Esophagus (tissue), 2 donors: ENCODE measurements around the gene PIP4K2C. TPM values are rescaled to one million over a fixed set of nuclear protein-coding genes. Genes with fewer than 3 reads are reported as not detected.
"Not testable (repeated sequence)": the region's sequence is repeated elsewhere in the genome, so short reads cannot be mapped to it uniquely, and the experiment has no call there.

Source experiments
- H3K27ac ChIP-seq, 2 donors: one replicate each; pipeline ENCODE4 v1.5.1; 2013; ENCODE audit warnings: low read depth in 2 of 2, mild to moderate bottlenecking in 2 of 2, inconsistent platforms in 1 of 2, low read length in 1 of 2, moderate library complexity in 1 of 2
- H3K27me3 ChIP-seq, 2 donors: one replicate each; pipeline ENCODE4 v1.6.1; 2013; ENCODE audit warnings: low read length in 2 of 2, control low read depth in 1 of 2, mild to moderate bottlenecking in 1 of 2; ENCODE audit not compliant: insufficient read depth in 2 of 2, control insufficient read depth in 1 of 2
- H3K36me3 ChIP-seq, 2 donors: one replicate each; pipeline ENCODE4 v1.6.1; 2013; ENCODE audit warnings: low read length in 1 of 2; ENCODE audit not compliant: control insufficient read depth in 2 of 2, insufficient read depth in 2 of 2
- H3K4me1 ChIP-seq, 2 donors: one replicate each; pipeline ENCODE4 v1.6.1; 2013; ENCODE audit warnings: low read length in 1 of 2; ENCODE audit not compliant: control insufficient read depth in 2 of 2, insufficient read depth in 2 of 2
- H3K4me3 ChIP-seq, 2 donors: one replicate each; pipeline ENCODE4 v1.5.1; 2013; ENCODE audit warnings: low read length in 2 of 2, mild to moderate bottlenecking in 2 of 2, low read depth in 1 of 2, moderate library complexity in 1 of 2
- H3K9me3 ChIP-seq, 2 donors: one replicate each; pipeline ENCODE4 v1.6.1; 2013; ENCODE audit warnings: mild to moderate bottlenecking in 2 of 2, low read depth in 1 of 2, low read length in 1 of 2, moderate library complexity in 1 of 2; ENCODE audit not compliant: control insufficient read depth in 2 of 2, insufficient read depth in 1 of 2
- WGBS, 2 donors: extraction: QIAGEN DNeasy Blood & Tissue Kit; methylation state at CpG; one replicate each; pipeline ENCODE4 v1.1.7; 2013; 5-methylcytosine and 5-hydroxymethylcytosine counted together
- polyA plus RNA-seq, 2 donors: library from polyadenylated mRNA; stranded (reverse); fragments of 200-250 nt; gene quantifications; one replicate each; pipeline ENCODE4 v1.2.3, GENCODE V29; 2013
- donor health status: healthy with polysubstance abuse.
- donor health status: Bipolar disorder and iron deficiency.

PIP4K2C gene
- polyA plus RNA-seq, 2 donors, result 9.4 to 20.3 TPM

DNA sequence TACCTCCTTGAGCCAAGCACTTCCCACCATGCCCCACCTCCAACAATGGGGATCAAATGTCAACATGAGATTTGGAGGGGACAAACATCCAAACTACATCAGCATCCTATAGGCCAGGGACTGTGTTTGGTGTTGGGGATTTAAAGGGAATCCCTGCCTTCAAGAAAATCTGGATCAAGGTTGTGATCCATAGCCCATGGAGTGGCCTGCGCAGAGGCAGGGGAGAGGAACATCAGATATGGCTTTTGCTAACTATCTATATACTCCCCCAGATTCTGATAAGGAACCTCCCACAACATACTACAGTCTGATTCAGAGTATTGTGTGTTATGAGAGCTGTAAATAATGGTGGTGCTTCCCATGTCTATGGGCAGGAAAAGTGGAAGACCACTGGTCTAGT is 36.1 kb upstream of the PIP4K2C start:
- no peaks in the 10 kb centered on the region for H3K36me3 ChIP-seq
- H3K27me3 ChIP-seq, result no peaks in the 10 kb centered on the region
- no peak overlapping the region for H3K27ac ChIP-seq
- WGBS, 2 donors, result 93 to 100% methylated on average over 1 of the region's 1 CpG
- no peak overlapping the region for H3K4me3 ChIP-seq
- peaks cover 0 to 2% of the 10 kb centered on the region in 2 donors for H3K4me1 ChIP-seq
- H3K9me3 ChIP-seq, result no peaks in the 10 kb centered on the region

- 86% methylated on average over 4 of the region's 4 CpGs for WGBS, 2 donors
- no peaks in the 10 kb centered on the region for H3K36me3 ChIP-seq
- no peaks in the 10 kb centered on the region for H3K4me1 ChIP-seq
- no peaks in the 10 kb centered on the region for H3K27me3 ChIP-seq
- no peaks in the 10 kb centered on the region for H3K9me3 ChIP-seq
- no peak overlapping the region for H3K4me3 ChIP-seq
- no peak overlapping the region for H3K27ac ChIP-seq
These were observed 32.1 kb upstream of the PIP4K2C start for GRCh38 chr12:57558864-57559263.

GRCh38 chr12:57560516-57560915 is 30.5 kb upstream of the PIP4K2C start:
- Histone ChIP-seq H3K4me1 (no peaks in the 10 kb centered on the region), H3K27me3 (no peaks in the 10 kb centered on the region)

GRCh38 chr12:57561117-57561516 is 29.9 kb upstream of the PIP4K2C start:
- not testable (repeated sequence) for H3K4me1 ChIP-seq, H3K4me3 ChIP-seq, H3K36me3 ChIP-seq, H3K9me3 ChIP-seq, H3K27ac ChIP-seq, H3K27me3 ChIP-seq
- WGBS, 2 donors, result 52 to 53% methylated on average over 1 of the region's 1 CpG

More at GRCh38 chr12:57560516-57560915, 30.5 kb upstream of the PIP4K2C start:
- Histone ChIP-seq H3K27ac (no peak overlapping the region), H3K4me3 (no peak overlapping the region), H3K9me3 (no peaks in the 10 kb centered on the region), H3K36me3 (no peaks in the 10 kb centered on the region)
- 87 to 93% methylated on average over 2 of the region's 2 CpGs for WGBS, 2 donors

GRCh38 chr12:57563358-57563757 is 27.6 kb upstream of the PIP4K2C start:
- H3K27me3 ChIP-seq, result no peaks in the 10 kb centered on the region
- 68 to 69% methylated on average over 4 of the region's 4 CpGs for WGBS, 2 donors

GRCh38 chr12:57564178-57564740 is 26.7 kb upstream of the PIP4K2C start:
- H3K36me3 ChIP-seq, result no peaks in the 10 kb centered on the region
- H3K9me3 ChIP-seq, result no peaks in the 10 kb centered on the region
- no peaks in the 10 kb centered on the region for H3K27me3 ChIP-seq
- H3K4me3 ChIP-seq, result no peak overlapping the region
- WGBS, 2 donors, result 81 to 85% methylated on average over 7 of the region's 7 CpGs
- H3K27ac ChIP-seq, result no peak overlapping the region
- no peaks in the 10 kb centered on the region for H3K4me1 ChIP-seq

More at GRCh38 chr12:57563358-57563757, 27.6 kb upstream of the PIP4K2C start:
- Histone ChIP-seq H3K4me1 (no peaks in the 10 kb centered on the region), H3K4me3 (no peak overlapping the region), H3K27ac (no peak overlapping the region), H3K9me3 (no peaks in the 10 kb centered on the region), H3K36me3 (no peaks in the 10 kb centered on the region)

GRCh38 chr12:57568838-57569237 is 22.2 kb upstream of the PIP4K2C start:
- WGBS, 2 donors, result 78 to 82% methylated on average over 6 of the region's 6 CpGs
- no peak overlapping the region for H3K27ac ChIP-seq
- no peaks in the 10 kb centered on the region for H3K4me1 ChIP-seq
- H3K4me3 ChIP-seq, result no peak overlapping the region
- no peaks in the 10 kb centered on the region for H3K9me3 ChIP-seq
- no peaks in the 10 kb centered on the region for H3K27me3 ChIP-seq
- no peaks in the 10 kb centered on the region for H3K36me3 ChIP-seq

GRCh38 chr12:57569858-57570257 is 21.1 kb upstream of the PIP4K2C start:
- Histone ChIP-seq H3K36me3 (no peaks in the 10 kb centered on the region), H3K9me3 (no peaks in the 10 kb centered on the region), H3K4me3 (no peak overlapping the region), H3K4me1 (no peaks in the 10 kb centered on the region), H3K27me3 (no peaks in the 10 kb centered on the region), H3K27ac (no peak overlapping the region)
- 89 to 90% methylated on average over 18 of the region's 18 CpGs for WGBS, 2 donors

DNA sequence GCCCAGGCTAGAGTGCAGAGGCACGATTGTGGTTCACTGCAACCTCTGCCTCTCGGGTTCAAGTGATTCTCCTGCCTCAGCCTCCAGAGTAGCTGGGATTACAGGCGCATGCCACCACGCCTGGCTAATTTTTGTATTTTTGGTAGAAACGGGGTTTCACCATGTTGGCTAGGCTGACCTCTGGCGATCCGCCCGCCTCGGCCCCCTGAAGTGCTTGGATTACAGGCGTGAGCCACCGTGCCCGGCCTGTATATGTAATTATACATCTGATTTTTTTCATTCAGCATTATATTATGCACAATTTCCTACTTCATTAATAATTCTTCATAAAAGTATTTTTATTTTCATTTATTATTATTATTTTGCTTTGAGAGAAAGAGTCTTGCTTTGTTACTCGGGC is 20.6 kb upstream of the PIP4K2C start:
- H3K27me3 ChIP-seq, H3K4me3 ChIP-seq, H3K4me1 ChIP-seq, H3K36me3 ChIP-seq, H3K9me3 ChIP-seq, H3K27ac ChIP-seq: not testable (repeated sequence)
- 85 to 92% methylated on average over 13 of the region's 13 CpGs for WGBS, 2 donors

DNA sequence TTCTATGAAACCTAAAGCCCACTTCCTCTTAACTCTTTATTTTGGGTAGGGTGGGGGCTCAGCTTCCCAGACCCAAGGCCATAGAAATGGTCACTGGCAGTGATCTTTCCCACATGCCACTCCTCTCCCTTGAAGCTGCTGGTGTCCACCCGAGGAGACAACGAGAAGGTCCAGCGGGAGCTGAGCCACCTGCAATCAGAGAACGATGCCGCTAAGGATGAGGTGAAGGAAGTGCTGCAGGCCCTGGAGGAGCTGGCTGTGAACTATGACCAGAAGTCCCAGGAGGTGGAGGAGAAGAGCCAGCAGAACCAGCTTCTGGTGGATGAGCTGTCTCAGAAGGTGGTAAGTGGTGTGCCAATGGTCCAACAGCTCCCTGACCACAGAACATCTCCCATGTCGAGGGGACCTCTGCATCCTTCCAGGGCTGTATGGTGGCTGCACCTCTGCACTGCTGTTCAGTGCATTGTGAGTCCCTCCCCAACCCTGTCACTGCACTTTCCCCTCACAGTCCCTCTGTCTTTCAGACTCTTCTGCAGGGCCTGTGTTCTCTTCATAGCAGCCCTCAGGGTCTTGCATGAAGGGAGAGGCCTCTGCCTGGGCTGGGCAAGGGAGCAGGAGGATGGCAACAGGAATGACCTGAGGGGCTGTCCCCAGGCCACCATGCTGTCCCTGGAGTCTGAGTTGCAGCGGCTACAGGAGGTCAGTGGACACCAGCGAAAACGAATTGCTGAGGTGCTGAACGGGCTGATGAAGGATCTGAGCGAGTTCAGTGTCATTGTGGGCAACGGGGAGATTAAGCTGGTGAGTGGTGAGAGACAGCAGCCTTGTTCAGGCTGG is 18.8 kb upstream of the PIP4K2C start:
- no peaks in the 10 kb centered on the region for H3K9me3 ChIP-seq
- H3K4me1 ChIP-seq, result no peaks in the 10 kb centered on the region
- WGBS, 2 donors, result 79 to 83% methylated on average over 12 of the region's 12 CpGs
- no peak overlapping the region for H3K27ac ChIP-seq
- no peaks in the 10 kb centered on the region for H3K36me3 ChIP-seq
- H3K4me3 ChIP-seq, result no peak overlapping the region
- no peaks in the 10 kb centered on the region for H3K27me3 ChIP-seq
